SKM-1 treated with dmso at 0.1 percent for 144 hours (cell line): ENCODE results near the gene HVCN1.

Source experiments
- DNase-seq: peaks from one replicate; lab custom pipeline; 2025; ENCODE audit not compliant: unreplicated experiment; lab: John Stamatoyannopoulos, UW

HVCN1 gene

GRCh38 chr12:110699591-110700445 lies 10.9 kb upstream of the HVCN1 start:
- no peak for DNase-seq

GRCh38 chr12:110698171-110698902 lies 9.4 kb upstream of the HVCN1 start:
- DNase-seq, result peak; percentile 55

- no peak for DNase-seq
Observed at GRCh38 chr12:110697236-110697635, 8.3 kb upstream of the HVCN1 start.

GRCh38 chr12:110696283-110696682 lies 7.4 kb upstream of the HVCN1 start:
- DNase-seq, result no peak

- DNase-seq, result peak; percentile 17
Observed at GRCh38 chr12:110694330-110694901, 5.5 kb upstream of the HVCN1 start.

GRCh38 chr12:110693731-110694130 lies 4.8 kb upstream of the HVCN1 start:
- peak; percentile 63 for DNase-seq

GRCh38 chr12:110690127-110690430 lies 1.2 kb upstream of the HVCN1 start:
- no peak for DNase-seq

GRCh38 chr12:110689281-110690126 lies 589 bp upstream of the HVCN1 start:
- peak; percentile 14 for DNase-seq

GRCh38 chr12:110687396-110688169 lies 1.3 kb downstream of the HVCN1 start:
- DNase-seq, result peak; percentile 67

GRCh38 chr12:110686294-110686903 lies 2.5 kb downstream of the HVCN1 start:
- DNase-seq, result no peak

GRCh38 chr12:110684312-110684836 lies 4.5 kb downstream of the HVCN1 start:
- no peak for DNase-seq

GRCh38 chr12:110683888-110684287 lies 5.0 kb downstream of the HVCN1 start:
- DNase-seq, result no peak

- DNase-seq, result no peak
Observed at GRCh38 chr12:110680032-110680431, 8.9 kb downstream of the HVCN1 start.

GRCh38 chr12:110679201-110679600 lies 9.7 kb downstream of the HVCN1 start:
- DNase-seq, result no peak

GRCh38 chr12:110677982-110678381 lies 10.9 kb downstream of the HVCN1 start:
- DNase-seq, result no peak

GRCh38 chr12:110677206-110677911 lies 11.6 kb downstream of the HVCN1 start:
- peak; percentile 31 for DNase-seq

- no peak for DNase-seq
Observed at GRCh38 chr12:110676171-110676570, 12.7 kb downstream of the HVCN1 start.

GRCh38 chr12:110670161-110670701 lies 18.7 kb downstream of the HVCN1 start:
- DNase-seq, result no peak

- no peak for DNase-seq
Observed at GRCh38 chr12:110669193-110669502, 19.8 kb downstream of the HVCN1 start.
